HPDE6-E6E7 (cell line): Measurements from ENCODE around the gene CCDC102A.
"Not testable (repeated sequence)": the region's sequence is repeated elsewhere in the genome, so short reads cannot be mapped to it uniquely, and the experiment has no call there.

ENCODE experiments used
- DNase-seq: peaks from one replicate; pipeline ENCODE4 v3.0.0; 2011; ENCODE audit warnings: missing footprints; ENCODE audit errors: extremely low spot score

The CCDC102A gene

GRCh38 chr16:57502048-57502775, 34.2 kb downstream of the CCDC102A start:
- DNase-seq, result no peak

GRCh38 chr16:57501492-57501891, 34.9 kb downstream of the CCDC102A start:
- DNase-seq, result no peak

- DNase-seq, result no peak
Measured at GRCh38 chr16:57500578-57501111, 35.7 kb downstream of the CCDC102A start.

- DNase-seq, result not testable (repeated sequence)
Measured at GRCh38 chr16:57499941-57500340, 36.4 kb downstream of the CCDC102A start.

GRCh38 chr16:57498031-57498430, 38.3 kb downstream of the CCDC102A start:
- no peak for DNase-seq

- no peak for DNase-seq
Measured at GRCh38 chr16:57497121-57497520, 39.2 kb downstream of the CCDC102A start.

GRCh38 chr16:57493767-57494166, 42.6 kb downstream of the CCDC102A start:
- no peak for DNase-seq

GRCh38 chr16:57489229-57489628, 47.1 kb downstream of the CCDC102A start:
- DNase-seq, result no peak

- no peak for DNase-seq
Measured at GRCh38 chr16:57486858-57487834, 49.2 kb downstream of the CCDC102A start.

GRCh38 chr16:57485916-57486857, 50.2 kb downstream of the CCDC102A start, which contains the start of gene DOK4:
TSS of gene DOK4 (minus strand) at chr16:57486493. CDS start at chr16:57479507, 6,986 bp downstream.
- DNase-seq, result peak; percentile 98

- no peak for DNase-seq
Measured at GRCh38 chr16:57485091-57485915, 51.1 kb downstream of the CCDC102A start.

- DNase-seq, result no peak
Measured at GRCh38 chr16:57484515-57485005, 51.8 kb downstream of the CCDC102A start.

- DNase-seq, result no peak
Measured at GRCh38 chr16:57483725-57484514, 52.5 kb downstream of the CCDC102A start.

- no peak for DNase-seq
Measured at GRCh38 chr16:57482845-57483545, 53.4 kb downstream of the CCDC102A start.

- no peak for DNase-seq
Measured at GRCh38 chr16:57481421-57481820, 55.0 kb downstream of the CCDC102A start.

- DNase-seq, result no peak
Measured at GRCh38 chr16:57480754-57481230, 55.6 kb downstream of the CCDC102A start.

- no peak for DNase-seq
Measured at GRCh38 chr16:57479976-57480753, 56.2 kb downstream of the CCDC102A start.
